ENCODE measurements around the gene MBD3.
"Not testable (repeated sequence)": the region's sequence is repeated elsewhere in the genome, so short reads cannot be mapped to it uniquely, and the experiment has no call there.

Gene MBD3

GRCh38 chr19:1568320-1569019 lies 24.2 kb downstream of the MBD3 start, which contains the start of gene MEX3D:
TSS of gene MEX3D (minus strand) at chr19:1568325. CDS start at chr19:1568058, 267 bp downstream.
- peak; percentile 87 for DNase-seq

GRCh38 chr19:1567848-1568227 lies 24.8 kb downstream of the MBD3 start:
- no peak for DNase-seq

- no peak for DNase-seq
Observed at GRCh38 chr19:1567116-1567847, 25.4 kb downstream of the MBD3 start.

- no peak for DNase-seq
Observed at GRCh38 chr19:1566392-1567115, 26.1 kb downstream of the MBD3 start.

- no peak for DNase-seq
Observed at GRCh38 chr19:1563251-1563650, 29.4 kb downstream of the MBD3 start.

GRCh38 chr19:1561236-1561842 lies 31.3 kb downstream of the MBD3 start:
- DNase-seq = no peak

GRCh38 chr19:1560286-1560882 lies 32.3 kb downstream of the MBD3 start:
- no peak for DNase-seq

- DNase-seq = no peak
Observed at GRCh38 chr19:1558552-1558951, 34.1 kb downstream of the MBD3 start.

- no peak for DNase-seq
Observed at GRCh38 chr19:1556390-1557070, 36.1 kb downstream of the MBD3 start.

- DNase-seq = no peak
Observed at GRCh38 chr19:1555487-1556389, 36.9 kb downstream of the MBD3 start.

GRCh38 chr19:1554968-1555367 lies 37.7 kb downstream of the MBD3 start:
- no peak for DNase-seq

GRCh38 chr19:1553415-1553814 lies 39.2 kb downstream of the MBD3 start:
- no peak for DNase-seq

GRCh38 chr19:1551068-1552040 lies 41.3 kb downstream of the MBD3 start:
- DNase-seq = no peak

GRCh38 chr19:1549332-1549945 lies 43.2 kb downstream of the MBD3 start:
- DNase-seq = no peak

- DNase-seq = no peak
Observed at GRCh38 chr19:1540365-1540925, 52.2 kb downstream of the MBD3 start.

GRCh38 chr19:1539749-1540148 lies 52.9 kb downstream of the MBD3 start:
- DNase-seq = not testable (repeated sequence)

- no peak for DNase-seq
Observed at GRCh38 chr19:1538978-1539377, 53.7 kb downstream of the MBD3 start.

- not testable (repeated sequence) for DNase-seq
Observed at GRCh38 chr19:1535699-1536098, 57.0 kb downstream of the MBD3 start.

- no peak for DNase-seq
Observed at GRCh38 chr19:1534972-1535371, 57.7 kb downstream of the MBD3 start.
